ENCODE data around the gene USP5. TPM values are rescaled to one million over a fixed set of nuclear protein-coding genes. Genes with fewer than 3 reads are reported as not detected.

The USP5 gene
- total RNA-seq, 2 donors from 2014 or later = 120 to 257 TPM

GRCh38 chr12:6866163-6866919 lies 14.4 kb downstream of the USP5 start:
- H3K4me1 Mint-ChIP-seq = peaks cover 47% of the 10 kb centered on the region
- WGBS, 2 experiments (ENCODE audit: insufficient coverage in 1 of 2, insufficient read length in 1 of 2) = 69 to 81% methylated on average over 6 to 18 of the region's 19 CpGs
- no peak for TF ChIP-seq CTCF (conservative IDR thresholded peaks at IDR 0.05)
- no peaks in the 10 kb centered on the region for H3K27me3 Mint-ChIP-seq (ENCODE audit: insufficient read depth)
- H3K36me3 Mint-ChIP-seq (ENCODE audit: low read depth) = peaks cover 74% of the 10 kb centered on the region
- no peaks in the 10 kb centered on the region for H3K9me3 ChIP-seq (ENCODE audit: control insufficient read depth, low read length)
- peak; percentile 80 for DNase-seq
- peaks cover 5% of the 10 kb centered on the region for H3K4me1 ChIP-seq (ENCODE audit: control insufficient read depth, insufficient read depth, low read length)
- H3K27ac Mint-ChIP-seq = peak overlapping the region; percentile 96
- H3K27me3 ChIP-seq (ENCODE audit: control insufficient read depth, insufficient read depth, low read length, poor library complexity, severe bottlenecking) = no peaks in the 10 kb centered on the region
- H3K4me3 Mint-ChIP-seq = peak overlapping the region; percentile 95
- H3K4me3 ChIP-seq (ENCODE audit: low read length) = peak overlapping the region; percentile 73
- H3K27ac ChIP-seq (ENCODE audit: low read depth, low read length) = no peak overlapping the region
- no peaks in the 10 kb centered on the region for H3K9me3 Mint-ChIP-seq
- peaks cover 61% of the 10 kb centered on the region for H3K36me3 ChIP-seq (ENCODE audit: control insufficient read depth, insufficient read depth, low read length)
- peak overlapping the region; percentile 30 for H3K9ac ChIP-seq (ENCODE audit: extremely low read depth, low read length, poor library complexity, severe bottlenecking)

GRCh38 chr12:6866920-6867412 lies 15.0 kb downstream of the USP5 start:
- peak overlapping the region; percentile 95 for H3K4me3 Mint-ChIP-seq
- Histone ChIP-seq H3K4me3 (ENCODE audit: low read length) (peak overlapping the region; percentile 73), H3K36me3 (ENCODE audit: control insufficient read depth, insufficient read depth, low read length) (peaks cover 56% of the 10 kb centered on the region), H3K9me3 (ENCODE audit: control insufficient read depth, low read length) (no peaks in the 10 kb centered on the region), H3K4me1 (ENCODE audit: control insufficient read depth, insufficient read depth, low read length) (peaks cover 8% of the 10 kb centered on the region), H3K27ac (ENCODE audit: low read depth, low read length) (no peak overlapping the region), H3K27me3 (ENCODE audit: control insufficient read depth, insufficient read depth, low read length, poor library complexity, severe bottlenecking) (no peaks in the 10 kb centered on the region), H3K9ac (ENCODE audit: extremely low read depth, low read length, poor library complexity, severe bottlenecking) (peak overlapping the region; percentile 30)
- DNase-seq = no peak
- no peaks in the 10 kb centered on the region for H3K9me3 Mint-ChIP-seq
- TF ChIP-seq CTCF (conservative IDR thresholded peaks at IDR 0.05) = peak; percentile 13
- H3K4me1 Mint-ChIP-seq = peaks cover 53% of the 10 kb centered on the region
- peaks cover 70% of the 10 kb centered on the region for H3K36me3 Mint-ChIP-seq (ENCODE audit: low read depth)
- H3K27ac Mint-ChIP-seq = peak overlapping the region; percentile 96
- 10 to 42% methylated on average over 10 to 33 of the region's 33 CpGs for WGBS, 2 experiments (ENCODE audit: insufficient coverage in 1 of 2, insufficient read length in 1 of 2)
- H3K27me3 Mint-ChIP-seq (ENCODE audit: insufficient read depth) = no peaks in the 10 kb centered on the region

- Mint-ChIP-seq H3K9me3 (no peaks in the 10 kb centered on the region), H3K27ac (peak within 1 kb of the TSS; percentile 96), H3K4me1 (peaks cover 57% of the 10 kb centered on the region), H3K4me3 (peak within 1 kb of the TSS; percentile 95), H3K36me3 (ENCODE audit: low read depth) (peaks cover 68% of the 10 kb centered on the region), H3K27me3 (ENCODE audit: insufficient read depth) (no peaks in the 10 kb centered on the region)
- 0% methylated on average over 18 to 84 of the region's 86 CpGs for WGBS, 2 experiments (ENCODE audit: insufficient coverage in 1 of 2, insufficient read length in 1 of 2)
- Histone ChIP-seq H3K27me3 (ENCODE audit: control insufficient read depth, insufficient read depth, low read length, poor library complexity, severe bottlenecking) (no peaks in the 10 kb centered on the region), H3K4me3 (ENCODE audit: low read length) (peak within 1 kb of the TSS; percentile 99), H3K36me3 (ENCODE audit: control insufficient read depth, insufficient read depth, low read length) (peaks cover 53% of the 10 kb centered on the region), H3K27ac (ENCODE audit: low read depth, low read length) (peak within 1 kb of the TSS; percentile 68), H3K4me1 (ENCODE audit: control insufficient read depth, insufficient read depth, low read length) (peaks cover 8% of the 10 kb centered on the region), H3K9me3 (ENCODE audit: control insufficient read depth, low read length) (no peaks in the 10 kb centered on the region), H3K9ac (ENCODE audit: extremely low read depth, low read length, poor library complexity, severe bottlenecking) (peak within 1 kb of the TSS; percentile 77)
- DNase-seq = peak; percentile 96
- no peak for TF ChIP-seq CTCF (conservative IDR thresholded peaks at IDR 0.05)
Measured at GRCh38 chr12:6867413-6868210, 15.7 kb downstream of the USP5 start, which contains the start of gene TPI1. TSS of gene TPI1 (plus strand) at chr12:6867531. CDS start at chr12:6867567, 36 bp downstream.
